Immature natural killer cell (primary cell): ENCODE results near the gene TMEM59L. TPM values are rescaled to one million over a fixed set of nuclear protein-coding genes. Genes with fewer than 3 reads are reported as not detected.
A peak's percentile ranks its signal among the peaks of the same experiment; 100 is the strongest.

ENCODE experiments used
- DNase-seq, 3 donors: peaks; one replicate each; pipeline ENCODE4 v3.0.0; 2022; ENCODE audit warnings: mixed read lengths in 1 of 3
- H3K27ac Mint-ChIP-seq, 6 donors: one replicate each; pipeline ENCODE4 v1.8.0; 2020; ENCODE audit warnings: mixed read lengths in 6 of 6, mild to moderate bottlenecking in 5 of 6, inconsistent platforms in 4 of 6, moderate library complexity in 3 of 6
- H3K27me3 Mint-ChIP-seq, 3 donors: one replicate each; pipeline ENCODE4 v1.8.0; 2020 to 2021; ENCODE audit warnings: low read depth in 3 of 3, mild to moderate bottlenecking in 3 of 3, mixed read lengths in 3 of 3, moderate library complexity in 3 of 3, inconsistent platforms in 1 of 3
- H3K36me3 Mint-ChIP-seq, 3 donors: one replicate each; pipeline ENCODE4 v1.8.0; 2020; ENCODE audit warnings: mixed read lengths in 3 of 3, inconsistent platforms in 2 of 3, mild to moderate bottlenecking in 2 of 3
- H3K4me1 Mint-ChIP-seq, 2 donors: one replicate each; pipeline ENCODE4 v1.8.0; 2020; ENCODE audit warnings: inconsistent platforms in 2 of 2, mild to moderate bottlenecking in 2 of 2, mixed read lengths in 2 of 2, moderate library complexity in 1 of 2
- H3K4me3 Mint-ChIP-seq, 5 donors: one replicate each; pipeline ENCODE4 v1.8.0; 2020; ENCODE audit warnings: mild to moderate bottlenecking in 5 of 5, mixed read lengths in 5 of 5, inconsistent platforms in 3 of 5, moderate library complexity in 3 of 5
- H3K9me3 Mint-ChIP-seq, 6 donors: one replicate each; pipeline ENCODE4 v1.8.0; 2020; ENCODE audit warnings: mild to moderate bottlenecking in 6 of 6, mixed read lengths in 6 of 6, inconsistent platforms in 4 of 6, moderate library complexity in 3 of 6
- polyA plus RNA-seq, 3 donors: library from polyadenylated mRNA; unstranded; fragments of 300-500 nt; fragmentation: Illumina TruSeq; gene quantifications; one replicate each; pipeline ENCODE4 v1.2.3, GENCODE V29; 2021

The TMEM59L gene
- polyA plus RNA-seq, 3 donors from 2014 or later: not detected

GRCh38 chr19:18657590-18658365 lies 45.1 kb downstream of the TMEM59L start:
- no peak overlapping the region for H3K4me3 Mint-ChIP-seq

GRCh38 chr19:18658366-18658855 lies 45.7 kb downstream of the TMEM59L start:
- peaks cover 16 to 23% of the 10 kb centered on the region in 2 donors for H3K4me1 Mint-ChIP-seq
- H3K27ac Mint-ChIP-seq: peak overlapping the region in 3 of 6 donors; percentile 41 to 72 (median 67)
- H3K36me3 Mint-ChIP-seq: peaks cover 0 to 4% (median 3%) of the 10 kb centered on the region in 3 donors
- H3K27me3 Mint-ChIP-seq: peaks cover 0 to 6% (median 6%) of the 10 kb centered on the region in 3 donors
- H3K4me3 Mint-ChIP-seq: no peak overlapping the region
- DNase-seq: no peak
- H3K9me3 Mint-ChIP-seq: no peaks in the 10 kb centered on the region

More at GRCh38 chr19:18657590-18658365, 45.1 kb downstream of the TMEM59L start:
- Mint-ChIP-seq H3K9me3 (no peaks in the 10 kb centered on the region), H3K36me3 (peaks cover 0 to 4% (median 3%) of the 10 kb centered on the region in 3 donors), H3K4me1 (peaks cover 14 to 23% of the 10 kb centered on the region in 2 donors), H3K27ac (peak overlapping the region in 2 of 6 donors; percentile 49 to 67), H3K27me3 (peaks cover 0 to 7% (median 6%) of the 10 kb centered on the region in 3 donors)
- DNase-seq: no peak

GRCh38 chr19:18659281-18660050 lies 46.8 kb downstream of the TMEM59L start:
- no peak overlapping the region for H3K27ac Mint-ChIP-seq
- H3K9me3 Mint-ChIP-seq: no peaks in the 10 kb centered on the region
- H3K27me3 Mint-ChIP-seq: peaks cover 0 to 6% (median 6%) of the 10 kb centered on the region in 3 donors
- peaks cover 23% of the 10 kb centered on the region in 2 donors for H3K4me1 Mint-ChIP-seq
- H3K36me3 Mint-ChIP-seq: peaks cover 0 to 4% (median 3%) of the 10 kb centered on the region in 3 donors
- DNase-seq: no peak
- H3K4me3 Mint-ChIP-seq: no peak overlapping the region

- H3K4me1 Mint-ChIP-seq: peaks cover 23% of the 10 kb centered on the region in 2 donors
- no peak for DNase-seq
- no peak overlapping the region for H3K4me3 Mint-ChIP-seq
- H3K27me3 Mint-ChIP-seq: peaks cover 0 to 6% (median 4%) of the 10 kb centered on the region in 3 donors
- peaks cover 0 to 4% (median 3%) of the 10 kb centered on the region in 3 donors for H3K36me3 Mint-ChIP-seq
- no peak overlapping the region for H3K27ac Mint-ChIP-seq
- H3K9me3 Mint-ChIP-seq: no peaks in the 10 kb centered on the region
Measured at GRCh38 chr19:18660051-18660910, 47.6 kb downstream of the TMEM59L start.

- H3K4me1 Mint-ChIP-seq: peaks cover 23% of the 10 kb centered on the region in 2 donors
- H3K9me3 Mint-ChIP-seq: no peaks in the 10 kb centered on the region
- H3K27me3 Mint-ChIP-seq: peaks cover 0 to 4% (median 4%) of the 10 kb centered on the region in 3 donors
- DNase-seq: no peak
- no peak overlapping the region for H3K27ac Mint-ChIP-seq
- H3K36me3 Mint-ChIP-seq: peaks cover 0 to 4% (median 3%) of the 10 kb centered on the region in 3 donors
- no peak overlapping the region for H3K4me3 Mint-ChIP-seq
Measured at GRCh38 chr19:18660939-18661670, 48.4 kb downstream of the TMEM59L start.

- Mint-ChIP-seq H3K9me3 (no peaks in the 10 kb centered on the region), H3K36me3 (no peaks in the 10 kb centered on the region)
Measured at GRCh38 chr19:18662972-18663732, 50.5 kb downstream of the TMEM59L start.

GRCh38 chr19:18663940-18664530 lies 51.4 kb downstream of the TMEM59L start:
- H3K4me1 Mint-ChIP-seq: peaks cover 4 to 19% of the 10 kb centered on the region in 2 donors
- no peak overlapping the region for H3K4me3 Mint-ChIP-seq
- H3K9me3 Mint-ChIP-seq: no peaks in the 10 kb centered on the region
- DNase-seq: no peak
- H3K36me3 Mint-ChIP-seq: no peaks in the 10 kb centered on the region
- H3K27me3 Mint-ChIP-seq: peaks cover 0 to 3% (median 0%) of the 10 kb centered on the region in 3 donors
- peak overlapping the region in 3 of 6 donors; percentile 34 to 79 (median 41) for H3K27ac Mint-ChIP-seq

More at GRCh38 chr19:18662972-18663732, 50.5 kb downstream of the TMEM59L start:
- Mint-ChIP-seq H3K4me3 (no peak overlapping the region), H3K27me3 (peaks cover 0 to 3% (median 1%) of the 10 kb centered on the region in 3 donors), H3K27ac (peak overlapping the region in 1 of 6 donors; percentile 41), H3K4me1 (peaks cover 13 to 20% of the 10 kb centered on the region in 2 donors)
- DNase-seq: no peak

GRCh38 chr19:18665771-18666202 lies 53.1 kb downstream of the TMEM59L start:
- peaks cover 0 to 3% (median 2%) of the 10 kb centered on the region in 3 donors for H3K27me3 Mint-ChIP-seq
- H3K27ac Mint-ChIP-seq: no peak overlapping the region
- DNase-seq: no peak
- no peak overlapping the region for H3K4me3 Mint-ChIP-seq
- peaks cover 0 to 15% of the 10 kb centered on the region in 2 donors for H3K4me1 Mint-ChIP-seq
- peaks cover 0 to 8% (median 7%) of the 10 kb centered on the region in 3 donors for H3K36me3 Mint-ChIP-seq
- no peaks in the 10 kb centered on the region for H3K9me3 Mint-ChIP-seq

- H3K4me1 Mint-ChIP-seq: peaks cover 0 to 12% of the 10 kb centered on the region in 2 donors
- peaks cover 0 to 3% (median 2%) of the 10 kb centered on the region in 3 donors for H3K27me3 Mint-ChIP-seq
- no peaks in the 10 kb centered on the region for H3K9me3 Mint-ChIP-seq
- H3K36me3 Mint-ChIP-seq: peaks cover 0 to 8% (median 7%) of the 10 kb centered on the region in 3 donors
- no peak overlapping the region for H3K27ac Mint-ChIP-seq
- no peak overlapping the region for H3K4me3 Mint-ChIP-seq
- DNase-seq: no peak
Measured at GRCh38 chr19:18666317-18666716, 53.6 kb downstream of the TMEM59L start.

- Mint-ChIP-seq H3K36me3 (peaks cover 0 to 8% (median 7%) of the 10 kb centered on the region in 3 donors), H3K27me3 (peaks cover 0 to 2% (median 2%) of the 10 kb centered on the region in 3 donors), H3K4me1 (peaks cover 0 to 9% of the 10 kb centered on the region in 2 donors), H3K4me3 (no peak overlapping the region), H3K27ac (no peak overlapping the region), H3K9me3 (no peaks in the 10 kb centered on the region)
- DNase-seq: no peak
Measured at GRCh38 chr19:18666784-18667183, 54.1 kb downstream of the TMEM59L start.

GRCh38 chr19:18667531-18668251 lies 55.0 kb downstream of the TMEM59L start:
- Mint-ChIP-seq H3K27me3 (peaks cover 0 to 2% (median 0%) of the 10 kb centered on the region in 3 donors), H3K4me1 (peaks cover 0 to 9% of the 10 kb centered on the region in 2 donors), H3K36me3 (peaks cover 0 to 8% (median 7%) of the 10 kb centered on the region in 3 donors), H3K9me3 (no peaks in the 10 kb centered on the region), H3K4me3 (no peak overlapping the region), H3K27ac (no peak overlapping the region)
- no peak for DNase-seq
